HL-60 (cell line): ENCODE measurements around the gene LSG1.

ENCODE experiments used
- GABPA ChIP-seq: IDR thresholded peaks from 2 replicates; pipeline ENCODE4 v1.6.1; 2012; ENCODE audit warnings: low read depth
- POLR2AphosphoS5 ChIP-seq: IDR thresholded peaks from 2 replicates; pipeline ENCODE4 v1.6.1; 2012; ENCODE audit warnings: low read depth
- SPI1 ChIP-seq: IDR thresholded peaks from 2 replicates; pipeline ENCODE4 v1.6.1; 2012; ENCODE audit warnings: low read depth, mild to moderate bottlenecking, borderline replicate concordance
- TF ChIP-seq, protein P1 (sequence below): IDR thresholded peaks from one replicate; pipeline ENCODE4 v1.5.1; 2011; ENCODE audit warnings: low read length, control low read depth, inconsistent platforms; ENCODE audit not compliant: insufficient read depth

DNA sequence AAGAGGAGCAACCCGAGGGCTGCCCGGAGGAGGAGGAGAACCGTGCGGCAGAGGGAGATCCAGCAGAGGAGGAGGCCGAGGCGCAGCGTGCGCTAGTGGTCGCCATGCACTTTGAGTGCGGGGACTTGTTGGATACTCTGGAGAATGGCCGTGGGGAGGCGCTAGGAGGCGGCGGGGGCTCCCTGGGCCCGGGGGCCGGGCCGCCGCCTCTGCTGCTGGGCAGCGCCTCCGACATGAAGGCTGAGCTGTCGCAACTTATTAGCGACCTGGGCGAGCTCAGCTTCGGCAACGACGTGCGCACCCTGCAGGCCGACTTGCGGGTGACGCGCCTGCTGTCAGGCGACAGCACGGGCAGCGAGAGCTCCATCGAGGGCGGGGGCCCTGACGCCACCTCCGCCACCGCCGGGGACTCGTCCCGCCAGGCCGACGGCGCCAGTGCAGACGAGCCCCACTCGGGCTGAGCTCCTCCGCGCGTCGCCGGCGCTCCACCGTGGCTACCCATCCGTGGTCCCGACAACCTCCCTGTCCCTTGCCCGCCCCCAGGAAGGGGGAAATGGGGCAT is 15.7 kb upstream of the LSG1 start:
- TF ChIP-seq, protein P1, sequence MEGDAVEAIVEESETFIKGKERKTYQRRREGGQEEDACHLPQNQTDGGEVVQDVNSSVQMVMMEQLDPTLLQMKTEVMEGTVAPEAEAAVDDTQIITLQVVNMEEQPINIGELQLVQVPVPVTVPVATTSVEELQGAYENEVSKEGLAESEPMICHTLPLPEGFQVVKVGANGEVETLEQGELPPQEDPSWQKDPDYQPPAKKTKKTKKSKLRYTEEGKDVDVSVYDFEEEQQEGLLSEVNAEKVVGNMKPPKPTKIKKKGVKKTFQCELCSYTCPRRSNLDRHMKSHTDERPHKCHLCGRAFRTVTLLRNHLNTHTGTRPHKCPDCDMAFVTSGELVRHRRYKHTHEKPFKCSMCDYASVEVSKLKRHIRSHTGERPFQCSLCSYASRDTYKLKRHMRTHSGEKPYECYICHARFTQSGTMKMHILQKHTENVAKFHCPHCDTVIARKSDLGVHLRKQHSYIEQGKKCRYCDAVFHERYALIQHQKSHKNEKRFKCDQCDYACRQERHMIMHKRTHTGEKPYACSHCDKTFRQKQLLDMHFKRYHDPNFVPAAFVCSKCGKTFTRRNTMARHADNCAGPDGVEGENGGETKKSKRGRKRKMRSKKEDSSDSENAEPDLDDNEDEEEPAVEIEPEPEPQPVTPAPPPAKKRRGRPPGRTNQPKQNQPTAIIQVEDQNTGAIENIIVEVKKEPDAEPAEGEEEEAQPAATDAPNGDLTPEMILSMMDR: peak; percentile 41
- TF ChIP-seq GABPA: no peak
- no peak; the same call in 1 of the 2 replicates for TF ChIP-seq POLR2AphosphoS5
- no peak for TF ChIP-seq SPI1
